Measurements from ENCODE around the gene COL15A1. TPM values are rescaled to one million over a fixed set of nuclear protein-coding genes. Genes with fewer than 3 reads are reported as not detected.
A peak's percentile ranks its signal among the peaks of the same experiment; 100 is the strongest.

COL15A1 gene
- total RNA-seq, 1 experiment from 2014 or later, result 0.04 TPM

DNA sequence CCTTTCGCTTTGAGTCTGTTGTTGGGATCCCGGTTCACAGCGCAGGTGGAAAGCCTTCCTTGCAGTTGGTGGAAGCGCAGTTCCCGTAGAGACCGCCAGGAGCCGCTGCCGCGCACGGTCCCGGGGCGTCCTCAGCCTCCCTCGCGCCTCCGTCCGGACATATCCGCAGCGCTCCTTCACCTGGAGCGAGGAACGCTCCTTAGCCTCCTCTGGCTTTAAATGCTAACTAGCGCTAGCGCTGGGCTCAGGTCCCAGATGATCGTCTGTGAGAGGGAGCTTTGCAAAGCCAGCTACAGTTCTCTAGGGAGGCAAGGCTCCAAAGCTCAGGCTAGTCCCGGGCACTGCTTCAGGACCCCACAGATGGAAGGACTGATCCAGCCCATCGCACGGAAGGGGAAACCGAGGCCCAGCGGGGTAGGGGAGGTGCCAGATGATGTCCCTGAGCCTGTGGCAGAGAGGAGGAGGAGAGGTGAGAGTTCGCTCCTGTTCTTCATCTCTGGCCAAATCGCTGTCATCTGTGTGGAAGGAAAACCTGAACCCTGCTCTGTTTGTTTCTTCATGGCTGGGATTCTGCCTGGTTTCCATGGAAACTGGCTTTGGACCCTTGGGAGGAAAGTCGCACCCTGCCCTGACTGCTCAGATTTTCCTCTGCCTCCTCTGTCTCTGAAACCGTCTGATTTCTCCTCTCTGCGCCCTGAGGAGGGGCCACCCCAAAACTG, 31.4 kb downstream of the COL15A1 start:
- ChIA-PET CTCF (no interaction called here), POLR2A (ENCODE audit: low non-redundant PET) (no interaction called here)
- BruUV-seq (replicated peaks), result no TSS peak
- Histone ChIP-seq H3K27me3 (replicated peaks; ENCODE audit: insufficient read depth, low read depth, low read length, poor library complexity) (no peaks in the 10 kb centered on the region), H3K4me3 (ENCODE audit: low read depth, low read length, poor library complexity, severe bottlenecking) (no peak overlapping the region), H3K27ac (ENCODE audit: low read depth, low read length, poor library complexity, severe bottlenecking) (no peak overlapping the region), H3K4me1 (ENCODE audit: insufficient read depth, low read length, poor library complexity, severe bottlenecking) (peaks cover 4% of the 10 kb centered on the region), H3K36me3 (ENCODE audit: insufficient read depth, low read length, poor library complexity, severe bottlenecking) (no peaks in the 10 kb centered on the region), H3K9me3 (ENCODE audit: low read depth, low read length, poor library complexity, severe bottlenecking) (no peaks in the 10 kb centered on the region)
- intact Hi-C loops (cut with micrococcal nuclease; ENCODE audit: unreplicated experiment), result no loop called here
- DNase-seq (ENCODE audit: low spot score), result peak; percentile 70
- TF ChIP-seq, protein P1, sequence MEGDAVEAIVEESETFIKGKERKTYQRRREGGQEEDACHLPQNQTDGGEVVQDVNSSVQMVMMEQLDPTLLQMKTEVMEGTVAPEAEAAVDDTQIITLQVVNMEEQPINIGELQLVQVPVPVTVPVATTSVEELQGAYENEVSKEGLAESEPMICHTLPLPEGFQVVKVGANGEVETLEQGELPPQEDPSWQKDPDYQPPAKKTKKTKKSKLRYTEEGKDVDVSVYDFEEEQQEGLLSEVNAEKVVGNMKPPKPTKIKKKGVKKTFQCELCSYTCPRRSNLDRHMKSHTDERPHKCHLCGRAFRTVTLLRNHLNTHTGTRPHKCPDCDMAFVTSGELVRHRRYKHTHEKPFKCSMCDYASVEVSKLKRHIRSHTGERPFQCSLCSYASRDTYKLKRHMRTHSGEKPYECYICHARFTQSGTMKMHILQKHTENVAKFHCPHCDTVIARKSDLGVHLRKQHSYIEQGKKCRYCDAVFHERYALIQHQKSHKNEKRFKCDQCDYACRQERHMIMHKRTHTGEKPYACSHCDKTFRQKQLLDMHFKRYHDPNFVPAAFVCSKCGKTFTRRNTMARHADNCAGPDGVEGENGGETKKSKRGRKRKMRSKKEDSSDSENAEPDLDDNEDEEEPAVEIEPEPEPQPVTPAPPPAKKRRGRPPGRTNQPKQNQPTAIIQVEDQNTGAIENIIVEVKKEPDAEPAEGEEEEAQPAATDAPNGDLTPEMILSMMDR (conservative IDR thresholded peaks at IDR 0.05; ENCODE audit: low read depth, low read length), result peak; percentile 95
- TF ChIP-seq EZH2 (IDR thresholded peaks at IDR 0.05; ENCODE audit: borderline replicate concordance, low read depth, low read length, poor library complexity, severe bottlenecking), result no peak

DNA sequence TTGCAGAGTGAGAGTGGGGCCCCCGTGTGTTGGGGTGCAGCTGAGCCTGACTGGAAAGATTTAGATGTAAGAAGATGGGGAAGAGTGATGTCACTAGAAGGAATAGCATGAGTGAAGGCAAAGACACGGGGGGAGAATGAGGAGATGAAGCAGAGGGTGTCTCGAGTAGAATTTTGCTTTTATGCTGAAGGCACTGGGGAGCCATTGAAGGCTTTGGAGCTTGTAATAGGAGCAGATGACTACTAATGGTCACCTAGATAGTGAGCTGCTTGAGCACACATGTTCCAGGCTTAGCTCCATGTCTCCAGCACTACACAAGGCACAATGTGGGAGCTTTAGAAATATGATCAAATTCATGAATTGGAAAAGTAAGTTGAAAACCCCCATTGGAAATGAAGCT, 32.1 kb downstream of the COL15A1 start:
- POLR2A ChIA-PET (ENCODE audit: low non-redundant PET), result no interaction called here
- no peak overlapping the region for H3K27ac ChIP-seq (ENCODE audit: low read depth, low read length, poor library complexity, severe bottlenecking)
- intact Hi-C loops (cut with micrococcal nuclease; ENCODE audit: unreplicated experiment), result no loop called here
- no peak for TF ChIP-seq EZH2 (IDR thresholded peaks at IDR 0.05; ENCODE audit: borderline replicate concordance, low read depth, low read length, poor library complexity, severe bottlenecking)
- TF ChIP-seq, protein P1 (conservative IDR thresholded peaks at IDR 0.05; ENCODE audit: low read depth, low read length), result no peak
- no TSS peak for BruUV-seq (replicated peaks)
- DNase-seq (ENCODE audit: low spot score), result no peak
- no peaks in the 10 kb centered on the region for H3K36me3 ChIP-seq (ENCODE audit: insufficient read depth, low read length, poor library complexity, severe bottlenecking)
- H3K4me1 ChIP-seq (ENCODE audit: insufficient read depth, low read length, poor library complexity, severe bottlenecking), result peaks cover 4% of the 10 kb centered on the region
- H3K4me3 ChIP-seq (ENCODE audit: low read depth, low read length, poor library complexity, severe bottlenecking), result no peak overlapping the region
- H3K27me3 ChIP-seq (replicated peaks; ENCODE audit: insufficient read depth, low read depth, low read length, poor library complexity), result no peaks in the 10 kb centered on the region
- CTCF ChIA-PET, result no interaction called here
- H3K9me3 ChIP-seq (ENCODE audit: low read depth, low read length, poor library complexity, severe bottlenecking), result no peaks in the 10 kb centered on the region

DNA sequence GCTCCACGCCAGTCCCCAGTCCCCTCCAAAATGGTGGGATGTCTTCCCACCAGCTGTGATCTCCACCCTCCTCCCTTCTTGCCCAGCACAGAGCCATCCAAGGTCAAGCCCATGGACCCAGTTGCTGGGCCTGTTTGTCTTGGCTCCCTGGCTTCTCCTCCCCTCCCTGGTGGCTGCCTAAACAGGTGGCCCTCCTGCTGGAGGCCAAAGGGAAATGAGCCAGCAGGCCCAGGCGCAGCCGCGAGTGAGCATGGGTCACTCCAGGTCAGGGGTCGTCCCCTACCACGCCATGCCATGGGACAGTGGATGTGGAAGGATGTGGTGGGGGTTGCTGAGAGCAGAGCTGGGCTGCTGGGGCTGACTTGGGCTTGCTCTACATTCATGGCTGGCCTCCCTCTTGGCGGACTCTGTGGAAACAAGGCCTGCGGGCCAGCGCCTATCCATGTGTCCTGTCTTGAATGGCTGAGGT, 33.6 kb downstream of the COL15A1 start:
- intact Hi-C loops (cut with micrococcal nuclease; ENCODE audit: unreplicated experiment), result no loop called here
- H3K4me1 ChIP-seq (ENCODE audit: insufficient read depth, low read length, poor library complexity, severe bottlenecking), result peaks cover 4% of the 10 kb centered on the region
- POLR2A ChIA-PET (ENCODE audit: low non-redundant PET), result no interaction called here

More for the DNA sequence above, 33.6 kb downstream of the COL15A1 start:
- Histone ChIP-seq H3K9me3 (ENCODE audit: low read depth, low read length, poor library complexity, severe bottlenecking) (no peaks in the 10 kb centered on the region), H3K27ac (ENCODE audit: low read depth, low read length, poor library complexity, severe bottlenecking) (no peak overlapping the region), H3K4me3 (ENCODE audit: low read depth, low read length, poor library complexity, severe bottlenecking) (no peak overlapping the region), H3K36me3 (ENCODE audit: insufficient read depth, low read length, poor library complexity, severe bottlenecking) (no peaks in the 10 kb centered on the region), H3K27me3 (replicated peaks; ENCODE audit: insufficient read depth, low read depth, low read length, poor library complexity) (no peaks in the 10 kb centered on the region)
- no peak for DNase-seq (ENCODE audit: low spot score)
- TF ChIP-seq EZH2 (IDR thresholded peaks at IDR 0.05; ENCODE audit: borderline replicate concordance, low read depth, low read length, poor library complexity, severe bottlenecking), result no peak
- TF ChIP-seq, protein P1 (conservative IDR thresholded peaks at IDR 0.05; ENCODE audit: low read depth, low read length), result no peak
- CTCF ChIA-PET, result no interaction called here
- no TSS peak for BruUV-seq (replicated peaks)

All from A673 (cell line).